A204.1 (cell line): Measurements from ENCODE around the gene MEGF6.

Experiments
- FAIRE-seq: peaks from 2 replicates; lab custom pipeline; 2012; peaks lifted over from hg19 to GRCh38; lab: Jason Lieb, UNC

Gene MEGF6

GRCh38 chr1:3459051-3459908, 152.0 kb downstream of the MEGF6 start:
- no peak for FAIRE-seq

GRCh38 chr1:3457910-3458883, 153.1 kb downstream of the MEGF6 start:
- no peak for FAIRE-seq

- no peak for FAIRE-seq
Measured at GRCh38 chr1:3456964-3457909, 154.1 kb downstream of the MEGF6 start.

- no peak for FAIRE-seq
Measured at GRCh38 chr1:3456449-3456963, 154.8 kb downstream of the MEGF6 start.

GRCh38 chr1:3455670-3456448, 155.4 kb downstream of the MEGF6 start:
- no peak for FAIRE-seq

- FAIRE-seq: no peak
Measured at GRCh38 chr1:3454811-3455618, 156.3 kb downstream of the MEGF6 start.

GRCh38 chr1:3453891-3454810, 157.2 kb downstream of the MEGF6 start, which contains the start of gene ARHGEF16:
Gene ARHGEF16 (plus strand): TSS chr1:3454665. CDS start chr1:3463085, 8,420 bp downstream.
- FAIRE-seq: no peak

GRCh38 chr1:3453203-3453761, 158.0 kb downstream of the MEGF6 start:
- no peak for FAIRE-seq

GRCh38 chr1:3452866-3453175, 158.5 kb downstream of the MEGF6 start:
- FAIRE-seq: no peak

GRCh38 chr1:3451994-3452865, 159.1 kb downstream of the MEGF6 start:
- FAIRE-seq: no peak

GRCh38 chr1:3450983-3451382, 160.3 kb downstream of the MEGF6 start:
- no peak for FAIRE-seq

GRCh38 chr1:3450202-3450863, 161.0 kb downstream of the MEGF6 start:
- no peak for FAIRE-seq

GRCh38 chr1:3444736-3445135, 166.6 kb downstream of the MEGF6 start:
- FAIRE-seq: no peak

- FAIRE-seq: no peak
Measured at GRCh38 chr1:3444298-3444697, 167.0 kb downstream of the MEGF6 start.

GRCh38 chr1:3443807-3444206, 167.5 kb downstream of the MEGF6 start:
- no peak for FAIRE-seq

- no peak for FAIRE-seq
Measured at GRCh38 chr1:3442901-3443300, 168.4 kb downstream of the MEGF6 start.

GRCh38 chr1:3442331-3442730, 169.0 kb downstream of the MEGF6 start:
- FAIRE-seq: no peak
